GM19395 (cell line): ENCODE measurements around the gene MIOS.
A peak's percentile ranks its signal among the peaks of the same experiment; 100 is the strongest.

Source experiments
- ATAC-seq: cut with Tn5 transposase; IDR thresholded peaks from one replicate; pipeline ENCODE4 v1.9.1; 2021; ENCODE audit warnings: mild to moderate bottlenecking, moderate library complexity; ENCODE audit not compliant: unreplicated experiment

Gene MIOS

DNA sequence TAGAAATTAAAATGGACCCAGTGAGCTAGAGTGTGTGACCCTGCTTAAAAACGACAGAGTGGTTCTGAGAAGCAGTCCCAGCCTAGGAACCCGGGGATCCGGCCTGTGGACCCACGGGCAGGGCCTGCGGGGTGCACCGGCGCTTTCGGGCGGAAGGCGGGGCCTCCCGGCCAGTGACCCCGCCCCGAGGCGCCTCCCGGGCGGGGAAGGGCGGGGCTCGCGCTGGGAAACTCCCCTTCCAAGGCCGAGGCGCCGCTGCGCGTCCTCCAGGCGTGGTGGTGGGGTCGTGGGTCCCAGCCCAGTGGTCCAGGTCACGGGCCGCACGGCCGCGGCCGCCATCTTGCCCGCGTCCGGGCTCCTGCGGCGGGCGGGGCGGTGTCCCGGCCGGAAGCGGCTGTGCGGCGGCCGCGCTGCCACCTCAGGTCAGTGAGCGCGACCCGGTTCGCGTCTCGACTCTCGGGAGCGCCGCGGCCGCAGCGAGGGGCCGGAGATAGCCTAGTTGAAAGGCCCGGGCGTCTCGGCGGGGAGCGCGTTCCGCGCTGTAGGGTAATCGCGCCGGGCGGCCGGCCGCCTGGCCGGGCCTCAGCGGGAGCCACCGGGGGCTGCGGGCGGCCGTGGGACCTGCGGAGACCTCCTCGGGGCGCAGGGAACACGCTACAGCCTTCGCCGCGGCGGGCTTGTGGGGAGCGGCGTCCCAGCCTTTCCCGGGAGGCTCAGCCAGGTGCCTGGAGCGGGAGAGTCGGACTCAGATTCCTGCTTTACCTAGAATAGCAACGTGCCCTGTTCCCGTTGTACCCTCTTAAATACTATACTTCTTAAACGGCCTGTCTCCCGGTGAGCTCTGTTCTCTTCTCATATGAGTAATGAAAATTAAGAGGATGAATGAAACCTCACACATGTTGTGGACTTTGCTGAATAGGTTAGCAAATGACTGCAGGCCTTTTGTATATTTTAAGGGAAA lies at the start of gene MIOS:
Gene MIOS, plus strand, starts transcription at position 234 of the 961 bp plus-strand sequence. CDS start 5,592 bp downstream, outside the sequence.
- ATAC-seq: peak; percentile 70

DNA sequence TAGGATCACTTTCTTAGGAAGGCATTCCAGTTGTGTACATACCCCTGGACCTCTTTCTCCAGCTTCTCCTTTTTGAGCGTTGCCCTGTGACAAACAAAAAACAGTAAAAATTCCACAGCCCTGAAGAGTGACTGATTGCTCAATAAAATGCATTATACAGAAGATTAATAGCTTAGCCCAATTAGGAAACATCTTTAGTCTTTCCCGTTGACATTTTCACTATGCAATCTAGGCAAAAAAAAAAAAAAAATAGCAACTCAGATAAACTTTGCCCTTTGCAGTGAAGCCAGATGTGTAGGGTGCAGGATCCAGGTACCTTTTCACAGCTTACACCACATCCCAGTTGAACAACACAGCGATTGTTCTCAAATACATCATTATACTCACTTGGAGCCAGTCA lies 48.9 kb upstream of the MIOS start:
- ATAC-seq: no peak

GRCh38 chr7:7519056-7519455 lies 47.6 kb upstream of the MIOS start:
- no peak for ATAC-seq

- no peak for ATAC-seq
Measured at GRCh38 chr7:7519528-7519927, 47.2 kb upstream of the MIOS start.

DNA sequence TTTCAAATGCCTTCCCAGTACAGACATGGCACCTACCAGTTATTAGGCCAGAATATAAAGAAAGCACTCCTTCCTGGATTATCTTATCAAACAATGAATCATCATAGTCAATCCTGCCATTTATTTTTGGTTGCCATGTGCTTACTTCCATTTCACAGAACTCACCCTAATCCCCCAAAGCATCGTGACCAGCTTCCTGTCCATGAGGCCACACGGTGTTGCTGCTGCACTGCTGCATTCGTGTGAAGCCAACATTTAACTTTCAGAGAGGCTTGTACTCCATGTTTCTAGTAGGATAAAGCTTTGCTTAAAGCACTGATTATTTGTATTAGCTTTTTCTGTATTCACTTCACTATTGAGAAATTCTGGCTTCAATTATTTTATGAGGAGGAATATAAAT lies 45.4 kb upstream of the MIOS start:
- no peak for ATAC-seq

GRCh38 chr7:7522421-7522820 lies 44.3 kb upstream of the MIOS start:
- ATAC-seq: no peak

DNA sequence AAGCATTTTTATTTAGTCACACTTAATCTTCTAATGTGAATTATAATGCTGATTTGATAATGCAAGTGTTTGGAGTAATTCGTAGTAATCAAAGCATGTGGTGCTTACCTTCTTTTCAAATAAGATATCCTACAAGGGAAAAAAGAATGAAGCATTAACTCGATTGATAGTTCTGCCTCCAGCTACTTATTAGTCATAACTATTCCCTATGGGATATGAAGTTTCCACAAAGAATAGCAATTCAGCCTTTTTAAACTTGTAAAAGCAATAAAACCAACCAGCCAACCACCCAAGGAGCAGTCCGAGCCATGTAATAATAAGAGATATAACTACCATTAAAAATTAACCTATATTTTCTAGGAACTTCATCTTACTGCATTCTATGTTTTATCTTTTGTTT lies 42.6 kb upstream of the MIOS start:
- ATAC-seq: no peak

- ATAC-seq: no peak
Measured at GRCh38 chr7:7526006-7526405, 40.7 kb upstream of the MIOS start.

GRCh38 chr7:7527047-7527446 lies 39.6 kb upstream of the MIOS start:
- no peak for ATAC-seq

DNA sequence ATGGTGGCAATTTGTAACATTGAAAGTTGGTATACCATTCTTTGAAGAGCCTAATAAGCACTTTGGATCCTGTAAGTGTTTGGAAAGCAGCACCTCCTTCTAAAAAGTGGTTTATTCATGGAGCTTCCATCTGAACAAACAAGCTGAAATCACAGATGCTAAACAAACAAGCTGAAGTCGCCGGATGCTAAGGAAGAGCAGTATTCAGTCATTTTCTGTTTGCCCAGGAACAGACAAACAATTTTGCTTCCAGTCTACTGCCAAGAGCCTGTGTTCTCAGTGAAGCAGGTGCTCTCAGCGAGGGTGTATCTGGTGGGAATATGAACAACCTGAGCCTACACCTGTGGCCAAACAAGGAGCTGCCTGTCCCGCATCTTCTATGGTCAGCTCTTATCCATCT lies 37.4 kb upstream of the MIOS start:
- ATAC-seq: no peak

DNA sequence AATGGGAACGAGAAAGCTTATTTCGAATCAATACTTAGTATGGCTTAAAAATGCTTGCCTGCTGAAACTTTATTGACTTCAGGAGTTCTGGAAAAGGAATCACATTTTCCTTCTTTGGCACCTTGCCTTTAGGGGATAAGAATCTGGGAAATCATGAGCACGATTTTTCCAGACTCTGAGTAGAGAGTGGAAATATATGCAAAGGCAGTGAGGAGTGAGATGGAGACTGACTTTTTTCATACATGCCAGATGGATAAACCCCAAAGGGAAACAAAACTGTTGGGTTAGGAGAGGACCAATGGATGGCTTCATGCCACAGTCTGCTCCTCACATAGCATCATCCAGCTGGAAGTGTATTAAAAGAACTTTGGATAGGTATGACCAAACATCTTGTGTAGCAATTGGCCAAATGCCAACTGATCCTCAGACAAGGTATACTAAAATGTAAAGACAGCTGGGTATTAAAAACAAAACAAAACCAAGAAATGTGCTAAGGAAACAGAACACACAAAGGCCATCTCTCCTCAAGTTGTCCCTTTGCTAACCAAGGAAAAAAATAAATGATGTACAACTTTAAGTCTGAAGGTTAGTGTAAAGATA lies 32.8 kb upstream of the MIOS start:
- no peak for ATAC-seq

DNA sequence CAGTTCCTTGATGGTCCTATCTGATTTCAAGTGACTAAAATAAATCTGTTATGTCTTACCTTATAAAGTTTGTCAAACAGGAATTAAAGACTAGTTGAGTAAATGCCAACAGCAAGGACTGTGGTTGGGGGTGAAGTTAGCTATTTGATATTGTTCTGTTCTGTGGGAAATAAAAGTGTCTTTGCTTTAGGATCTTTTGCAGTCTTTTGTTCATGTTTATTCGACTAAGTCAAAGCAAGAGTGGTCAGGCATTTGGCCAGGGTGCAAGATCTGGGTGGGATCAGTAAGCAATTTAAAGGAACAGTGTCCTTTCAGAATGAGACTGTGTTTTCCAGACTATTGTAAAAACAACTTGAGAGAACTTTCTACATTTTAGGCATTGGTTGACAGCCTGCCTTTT lies 31.0 kb upstream of the MIOS start, which contains the start of gene COL28A1:
Gene COL28A1, minus strand, starts transcription at position 183 of the 400 bp plus-strand sequence. CDS start 2,998 bp downstream, outside the sequence.
- no peak for ATAC-seq

- ATAC-seq: no peak
Measured at GRCh38 chr7:7536396-7537019, 30.2 kb upstream of the MIOS start.

DNA sequence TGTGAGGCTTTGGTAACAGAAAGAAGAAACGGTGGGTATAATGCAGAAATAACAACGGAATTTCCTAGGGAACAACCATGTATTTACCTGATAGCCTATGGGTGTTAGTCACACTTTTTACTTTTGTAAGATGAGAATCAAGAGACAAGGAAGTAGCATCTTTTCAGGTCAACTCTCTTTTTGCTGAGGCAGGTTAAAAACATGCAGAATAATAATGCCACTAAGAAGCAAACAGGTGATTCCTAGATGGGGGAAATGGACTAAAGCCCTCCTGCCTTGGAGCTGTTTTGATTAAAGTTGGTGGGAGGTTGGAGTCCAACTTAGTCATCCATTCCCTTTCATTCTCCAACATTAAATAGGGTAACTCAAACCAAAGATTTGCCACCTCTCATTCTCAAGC lies 29.0 kb upstream of the MIOS start:
- no peak for ATAC-seq

DNA sequence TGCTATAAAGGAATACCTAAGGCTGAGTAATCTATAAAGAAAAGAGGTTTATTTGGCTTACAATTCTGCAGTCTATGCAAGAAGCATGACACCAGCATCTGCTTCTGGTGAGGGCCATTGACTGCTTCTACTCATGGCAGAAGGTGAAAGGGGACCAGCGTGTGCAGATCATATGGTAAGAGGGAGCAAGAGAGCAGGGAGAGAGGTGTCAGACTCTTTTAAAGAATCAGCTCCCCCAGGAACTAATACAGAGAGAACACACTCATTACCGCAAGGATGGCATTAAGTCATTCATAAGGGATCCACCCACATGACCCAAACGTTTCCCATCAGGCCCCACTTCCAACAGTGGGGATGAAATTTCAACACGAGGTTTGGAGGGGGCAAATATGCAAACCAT lies 27.5 kb upstream of the MIOS start:
- no peak for ATAC-seq

DNA sequence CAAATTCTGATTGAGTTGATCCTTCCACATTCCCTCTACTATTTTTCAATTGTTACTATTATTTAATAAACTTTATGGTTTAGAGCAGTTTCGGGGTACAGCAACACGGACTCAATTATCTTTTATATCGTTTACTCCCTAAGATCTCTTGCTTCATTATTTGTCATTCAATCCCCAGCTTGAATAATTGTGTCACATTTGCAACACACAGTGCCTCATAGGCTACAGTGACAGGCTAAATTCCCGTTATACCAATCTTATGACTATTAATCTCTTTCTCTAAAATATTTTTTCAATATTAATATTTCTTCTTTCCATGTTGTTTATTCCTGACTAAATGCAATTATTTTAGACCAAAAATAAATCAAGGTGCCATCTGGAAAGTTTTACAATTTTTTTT lies 27.0 kb upstream of the MIOS start:
- no peak for ATAC-seq

GRCh38 chr7:7542251-7542835 lies 24.3 kb upstream of the MIOS start:
- no peak for ATAC-seq

DNA sequence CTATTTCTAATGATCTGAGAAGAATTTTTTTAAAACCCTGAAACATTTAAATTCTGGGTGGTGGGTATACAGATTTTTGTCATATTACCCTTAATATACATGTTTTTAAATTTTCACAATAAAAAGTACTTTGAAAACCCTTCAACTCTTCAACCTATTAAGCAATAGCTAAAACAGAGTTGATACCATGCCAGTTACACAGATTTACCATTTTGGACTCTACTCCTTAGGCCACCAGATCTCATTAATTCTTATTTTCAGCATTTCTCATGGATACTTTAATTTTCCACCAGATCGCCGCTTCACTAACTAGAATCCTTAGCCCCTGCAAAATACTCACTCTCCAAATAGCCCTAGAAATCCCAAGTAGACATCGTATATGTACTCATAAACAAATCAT lies 18.3 kb upstream of the MIOS start:
- no peak for ATAC-seq

- ATAC-seq: no peak
Measured at GRCh38 chr7:7550663-7551062, 16.0 kb upstream of the MIOS start.

- no peak for ATAC-seq
Measured at GRCh38 chr7:7552199-7552598, 14.5 kb upstream of the MIOS start.

DNA sequence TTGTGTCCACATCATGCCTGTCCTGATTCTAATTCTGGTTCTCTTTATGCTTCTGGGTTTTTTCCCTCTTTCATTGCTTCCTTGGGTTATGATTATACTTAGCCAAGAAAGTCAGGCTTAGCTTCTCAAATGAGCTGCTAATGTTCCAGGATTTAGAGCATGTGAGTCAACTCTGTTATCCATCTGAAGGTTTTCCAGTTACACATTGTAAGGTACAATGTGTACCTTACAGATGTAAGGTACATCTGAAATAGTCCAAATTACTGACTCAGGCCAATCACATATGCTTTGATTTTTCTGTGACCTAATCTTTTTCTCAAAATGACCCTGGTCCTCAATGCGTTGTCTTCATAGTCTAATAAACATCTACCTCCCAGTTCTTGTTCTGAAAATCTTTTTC lies 13.3 kb upstream of the MIOS start:
- ATAC-seq: no peak
